ENCODE data around the gene SPATA20. TPM values are rescaled to one million over a fixed set of nuclear protein-coding genes. Genes with fewer than 3 reads are reported as not detected.

Gene SPATA20
- total RNA-seq, 1 donor from 2014 or later: 22.8 TPM

GRCh38 chr17:50533720-50534148 lies 13.2 kb upstream of the SPATA20 start:
- H3K4me3 ChIP-seq: peak overlapping the region; percentile 56
- peaks cover 22% of the 10 kb centered on the region for H3K27me3 Mint-ChIP-seq (ENCODE audit: insufficient read depth, low read depth)

GRCh38 chr17:50534222-50534978 lies 12.6 kb upstream of the SPATA20 start:
- Mint-ChIP-seq H3K4me1 (peaks cover 32% of the 10 kb centered on the region), H3K27ac (peak overlapping the region; percentile 96), H3K36me3 (no peaks in the 10 kb centered on the region), H3K4me3 (no peak overlapping the region), H3K27me3 (ENCODE audit: insufficient read depth, low read depth) (peaks cover 21% of the 10 kb centered on the region), H3K9me3 (no peaks in the 10 kb centered on the region)
- no peak overlapping the region for H2AFZ ChIP-seq (replicated peaks)
- H3K27ac ChIP-seq: no peak overlapping the region
- peaks cover 42% of the 10 kb centered on the region for H3K27me3 ChIP-seq
- no peak overlapping the region for H3K9ac ChIP-seq
- DNase-seq (ENCODE audit: low spot score): peak; percentile 55
- H4K20me1 ChIP-seq (ENCODE audit: low read depth): peaks cover 11% of the 10 kb centered on the region
- peak overlapping the region; percentile 99 for H3K4me2 ChIP-seq
- no peaks in the 10 kb centered on the region for H3K79me2 ChIP-seq (ENCODE audit: low read depth)
- no peaks in the 10 kb centered on the region for H3F3A ChIP-seq (ENCODE audit: low read depth)
- H3K36me3 ChIP-seq: no peaks in the 10 kb centered on the region
- peak overlapping the region; percentile 56 for H3K4me3 ChIP-seq
- TF ChIP-seq CTCF (IDR thresholded peaks at IDR 0.05) (peak; percentile 52), EZH2 (IDR thresholded peaks at IDR 0.05) (peak; percentile 36), EZH2phosphoT487 (IDR thresholded peaks at IDR 0.05) (no peak)
- no peaks in the 10 kb centered on the region for H3K9me3 ChIP-seq (ENCODE audit: low read depth)
- H3K4me1 ChIP-seq: peaks cover 25% of the 10 kb centered on the region

More at GRCh38 chr17:50533720-50534148, 13.2 kb upstream of the SPATA20 start:
- H3K36me3 Mint-ChIP-seq: no peaks in the 10 kb centered on the region
- H4K20me1 ChIP-seq (ENCODE audit: low read depth): peaks cover 11% of the 10 kb centered on the region
- no peaks in the 10 kb centered on the region for H3K36me3 ChIP-seq
- H3K9me3 ChIP-seq (ENCODE audit: low read depth): no peaks in the 10 kb centered on the region
- no peaks in the 10 kb centered on the region for H3K79me2 ChIP-seq (ENCODE audit: low read depth)
- peaks cover 28% of the 10 kb centered on the region for H3K4me1 Mint-ChIP-seq
- no peak overlapping the region for H3K9ac ChIP-seq
- peak overlapping the region; percentile 62 for H3K4me3 Mint-ChIP-seq
- no peaks in the 10 kb centered on the region for H3K9me3 Mint-ChIP-seq
- TF ChIP-seq EZH2 (IDR thresholded peaks at IDR 0.05): no peak
- TF ChIP-seq EZH2phosphoT487 (IDR thresholded peaks at IDR 0.05): peak; percentile 28
- no peaks in the 10 kb centered on the region for H3F3A ChIP-seq (ENCODE audit: low read depth)
- no peak overlapping the region for H3K27ac ChIP-seq
- H3K27ac Mint-ChIP-seq: no peak overlapping the region
- peaks cover 42% of the 10 kb centered on the region for H3K27me3 ChIP-seq
- H2AFZ ChIP-seq (replicated peaks): no peak overlapping the region
- DNase-seq (ENCODE audit: low spot score): no peak
- H3K4me2 ChIP-seq: peak overlapping the region; percentile 99
- peaks cover 25% of the 10 kb centered on the region for H3K4me1 ChIP-seq

GRCh38 chr17:50534979-50535326 lies 12.0 kb upstream of the SPATA20 start:
- H3K27ac ChIP-seq: no peak overlapping the region
- H3K79me2 ChIP-seq (ENCODE audit: low read depth): no peaks in the 10 kb centered on the region
- TF ChIP-seq EZH2phosphoT487 (IDR thresholded peaks at IDR 0.05): no peak
- no peak for TF ChIP-seq EZH2 (IDR thresholded peaks at IDR 0.05)
- no peak for TF ChIP-seq CTCF (IDR thresholded peaks at IDR 0.05)
- no peak overlapping the region for H3K9ac ChIP-seq
- no peak for DNase-seq (ENCODE audit: low spot score)
- no peak overlapping the region for H2AFZ ChIP-seq (replicated peaks)
- Mint-ChIP-seq H3K36me3 (no peaks in the 10 kb centered on the region), H3K9me3 (no peaks in the 10 kb centered on the region), H3K4me3 (no peak overlapping the region), H3K27me3 (ENCODE audit: insufficient read depth, low read depth) (peaks cover 18% of the 10 kb centered on the region), H3K4me1 (peaks cover 37% of the 10 kb centered on the region), H3K27ac (no peak overlapping the region)
- peaks cover 11% of the 10 kb centered on the region for H4K20me1 ChIP-seq (ENCODE audit: low read depth)
- no peaks in the 10 kb centered on the region for H3F3A ChIP-seq (ENCODE audit: low read depth)
- peaks cover 25% of the 10 kb centered on the region for H3K4me1 ChIP-seq
- no peak overlapping the region for H3K4me2 ChIP-seq
- H3K4me3 ChIP-seq: no peak overlapping the region
- H3K27me3 ChIP-seq: peaks cover 42% of the 10 kb centered on the region
- no peaks in the 10 kb centered on the region for H3K9me3 ChIP-seq (ENCODE audit: low read depth)
- H3K36me3 ChIP-seq: no peaks in the 10 kb centered on the region

GRCh38 chr17:50535407-50535806 lies 11.6 kb upstream of the SPATA20 start:
- H3F3A ChIP-seq (ENCODE audit: low read depth): no peaks in the 10 kb centered on the region
- peaks cover 42% of the 10 kb centered on the region for H3K27me3 ChIP-seq
- no peaks in the 10 kb centered on the region for H3K36me3 ChIP-seq
- peaks cover 25% of the 10 kb centered on the region for H3K4me1 ChIP-seq
- H3K79me2 ChIP-seq (ENCODE audit: low read depth): no peaks in the 10 kb centered on the region
- Mint-ChIP-seq H3K4me3 (peak overlapping the region; percentile 63), H3K36me3 (no peaks in the 10 kb centered on the region), H3K4me1 (peaks cover 37% of the 10 kb centered on the region), H3K27ac (no peak overlapping the region), H3K9me3 (no peaks in the 10 kb centered on the region), H3K27me3 (ENCODE audit: insufficient read depth, low read depth) (peaks cover 18% of the 10 kb centered on the region)
- H3K4me2 ChIP-seq: no peak overlapping the region
- TF ChIP-seq EZH2 (IDR thresholded peaks at IDR 0.05) (no peak), CTCF (IDR thresholded peaks at IDR 0.05) (no peak), EZH2phosphoT487 (IDR thresholded peaks at IDR 0.05) (no peak)
- H3K9me3 ChIP-seq (ENCODE audit: low read depth): no peaks in the 10 kb centered on the region
- H4K20me1 ChIP-seq (ENCODE audit: low read depth): peaks cover 11% of the 10 kb centered on the region
- H3K9ac ChIP-seq: no peak overlapping the region
- no peak overlapping the region for H2AFZ ChIP-seq (replicated peaks)
- no peak overlapping the region for H3K27ac ChIP-seq
- no peak overlapping the region for H3K4me3 ChIP-seq
- DNase-seq (ENCODE audit: low spot score): no peak

Data from neural progenitor cell (in vitro differentiated cells).